Jurkat, Clone E6-1 (cell line): ENCODE results near the gene WDR49.

Source experiments
- DNase-seq: peaks from one replicate; pipeline ENCODE4 v3.0.0-alpha.2; 2011; ENCODE audit warnings: low read depth, low spot score
- H3K4me3 ChIP-seq: 2 replicates; pipeline ENCODE4 v1.5.1; 2011; ENCODE audit warnings: mild to moderate bottlenecking, low read length, control low read depth, moderate library complexity

Gene WDR49

DNA sequence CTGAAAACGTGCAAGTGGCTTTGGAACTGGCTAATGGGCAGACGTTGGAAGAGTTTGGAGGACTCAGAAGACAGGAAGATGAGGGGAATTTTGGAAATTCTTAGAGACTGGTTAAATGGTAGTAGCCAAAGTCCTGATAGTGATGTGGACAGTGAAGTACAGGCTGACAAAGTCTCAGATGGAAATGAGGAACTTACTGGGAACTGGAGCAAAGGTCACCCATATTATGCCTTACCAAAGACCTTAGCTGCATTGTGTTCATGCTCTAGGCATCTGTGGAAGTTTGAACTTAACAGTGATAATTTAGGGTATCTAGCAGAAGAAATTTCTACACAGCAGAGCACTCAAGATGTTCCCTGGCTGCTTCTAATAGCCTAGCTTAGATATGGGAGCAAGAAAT, 151.3 kb downstream of the WDR49 start:
- no peak overlapping the region for H3K4me3 ChIP-seq
- DNase-seq = no peak

DNA sequence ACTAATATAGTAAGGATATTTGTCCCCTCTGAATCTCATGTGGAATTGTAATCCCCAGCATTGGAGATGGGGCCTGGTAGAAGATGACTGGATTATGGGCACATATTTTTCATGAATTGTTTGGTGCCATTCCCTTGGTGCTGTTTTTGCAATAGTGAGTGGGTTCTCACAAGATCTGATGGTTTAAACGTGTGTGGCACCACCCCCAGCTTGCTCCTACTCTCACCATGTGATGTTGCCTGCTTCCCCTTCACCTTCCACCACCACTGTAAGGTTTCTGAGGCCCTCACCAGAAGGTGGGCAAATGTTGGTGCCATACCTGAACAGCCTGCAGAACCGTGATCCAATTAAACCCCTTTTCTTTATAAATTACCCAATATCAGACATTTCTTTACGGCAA, 151.8 kb downstream of the WDR49 start:
- no peak overlapping the region for H3K4me3 ChIP-seq
- no peak for DNase-seq

GRCh38 chr3:167497903-167498302, 155.8 kb downstream of the WDR49 start:
- no peak overlapping the region for H3K4me3 ChIP-seq
- DNase-seq = no peak

DNA sequence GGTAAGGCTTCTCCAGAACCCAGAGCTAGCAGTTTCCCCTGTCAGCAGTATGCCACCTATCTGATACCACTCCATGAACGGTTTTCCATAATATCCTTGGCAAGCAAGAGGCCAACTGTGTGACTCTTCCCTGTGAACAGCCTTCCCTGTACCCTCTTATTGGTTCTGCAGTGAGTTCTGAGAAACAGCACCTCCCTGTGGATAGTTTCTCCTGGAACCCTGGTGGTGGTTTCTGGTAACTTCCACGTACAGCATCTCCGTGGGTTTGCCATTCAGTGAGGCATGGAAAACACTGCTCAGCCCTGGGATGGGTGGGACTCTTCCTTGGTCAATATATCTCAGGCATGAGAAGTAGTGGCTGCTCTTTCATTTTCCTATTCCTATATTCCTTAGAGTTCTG, 160.5 kb downstream of the WDR49 start:
- H3K4me3 ChIP-seq = no peak overlapping the region
- DNase-seq = peak; percentile 20

- H3K4me3 ChIP-seq = no peak overlapping the region
- no peak for DNase-seq
These were observed 162.1 kb downstream of the WDR49 start for GRCh38 chr3:167491621-167492020.

GRCh38 chr3:167489571-167489970, 164.2 kb downstream of the WDR49 start:
- H3K4me3 ChIP-seq = no peak overlapping the region
- DNase-seq = no peak

GRCh38 chr3:167487556-167487955, 166.2 kb downstream of the WDR49 start:
- no peak for DNase-seq
- H3K4me3 ChIP-seq = no peak overlapping the region

- H3K4me3 ChIP-seq = no peak overlapping the region
- no peak for DNase-seq
These were observed 169.2 kb downstream of the WDR49 start for GRCh38 chr3:167484551-167484950.

- DNase-seq = no peak
- no peak overlapping the region for H3K4me3 ChIP-seq
These were observed 169.8 kb downstream of the WDR49 start for GRCh38 chr3:167483708-167484475.

GRCh38 chr3:167481164-167481563, 172.6 kb downstream of the WDR49 start:
- no peak overlapping the region for H3K4me3 ChIP-seq
- no peak for DNase-seq

- DNase-seq = no peak
- no peak overlapping the region for H3K4me3 ChIP-seq
These were observed 173.0 kb downstream of the WDR49 start for GRCh38 chr3:167480748-167481147.

- no peak for DNase-seq
- no peak within 1 kb of the TSS for H3K4me3 ChIP-seq
These were observed 179.9 kb downstream of the WDR49 start, which contains the start of gene SERPINI2 for GRCh38 chr3:167473863-167474262. SERPINI2 (minus strand) TSS chr3:167474042; CDS start chr3:167471834, 2,208 bp downstream.

DNA sequence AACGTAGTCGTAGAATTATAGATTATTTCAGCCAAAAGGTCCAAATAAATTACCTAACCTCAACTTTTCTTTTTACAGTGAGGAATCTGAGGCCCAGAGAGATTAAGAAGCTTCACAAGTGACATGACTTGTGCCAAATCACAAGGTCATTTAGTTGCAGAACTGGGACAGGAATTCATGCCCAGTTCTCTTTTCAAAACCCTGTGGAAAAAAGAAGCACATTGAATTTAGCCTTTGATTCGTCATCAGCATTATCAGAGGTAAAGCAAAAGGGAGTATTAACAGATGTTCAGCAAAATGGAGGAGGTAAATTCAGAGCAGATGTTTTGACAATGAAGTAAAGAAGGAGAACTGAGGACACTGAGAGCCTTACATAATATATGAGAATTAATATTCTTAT, 184.4 kb downstream of the WDR49 start:
- H3K4me3 ChIP-seq = no peak overlapping the region
- no peak for DNase-seq

DNA sequence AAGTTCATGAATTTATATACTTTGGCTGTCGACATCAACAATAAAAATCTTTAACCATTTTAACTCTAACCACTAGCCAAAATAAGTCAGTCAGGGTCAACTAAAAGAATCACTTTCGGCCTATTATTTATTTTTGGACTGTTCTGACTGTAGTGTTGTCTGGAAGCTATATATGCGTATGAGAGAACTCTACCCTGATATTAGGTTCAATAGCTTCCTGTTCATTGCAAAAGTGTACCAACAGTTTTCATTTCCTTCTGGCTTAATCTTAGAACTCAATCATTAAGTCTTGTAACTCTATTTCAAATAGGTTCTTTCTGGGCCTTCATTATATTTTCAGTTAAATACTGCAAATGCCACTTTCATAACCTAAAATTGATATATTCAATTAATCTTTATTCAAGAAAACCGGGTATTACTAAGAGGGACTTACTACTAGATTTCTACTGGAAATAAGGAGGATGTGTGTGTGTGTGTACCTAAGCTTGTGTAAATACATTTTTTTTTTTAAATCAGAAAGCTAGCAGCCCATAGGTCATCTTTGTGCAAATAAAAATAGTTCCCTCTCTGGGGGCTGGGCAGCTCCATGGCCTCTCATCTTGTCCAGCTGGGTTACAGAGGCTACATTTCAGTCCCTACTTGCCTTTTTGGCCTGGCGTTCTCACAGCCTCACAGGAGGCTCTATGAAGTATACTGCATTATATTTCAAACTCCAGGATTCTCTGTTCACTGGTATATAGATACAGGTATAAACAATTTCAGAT, 185.7 kb downstream of the WDR49 start:
- no peak for DNase-seq
- no peak overlapping the region for H3K4me3 ChIP-seq

- no peak for DNase-seq
- no peak overlapping the region for H3K4me3 ChIP-seq
These were observed 186.8 kb downstream of the WDR49 start for GRCh38 chr3:167466966-167467365.

DNA sequence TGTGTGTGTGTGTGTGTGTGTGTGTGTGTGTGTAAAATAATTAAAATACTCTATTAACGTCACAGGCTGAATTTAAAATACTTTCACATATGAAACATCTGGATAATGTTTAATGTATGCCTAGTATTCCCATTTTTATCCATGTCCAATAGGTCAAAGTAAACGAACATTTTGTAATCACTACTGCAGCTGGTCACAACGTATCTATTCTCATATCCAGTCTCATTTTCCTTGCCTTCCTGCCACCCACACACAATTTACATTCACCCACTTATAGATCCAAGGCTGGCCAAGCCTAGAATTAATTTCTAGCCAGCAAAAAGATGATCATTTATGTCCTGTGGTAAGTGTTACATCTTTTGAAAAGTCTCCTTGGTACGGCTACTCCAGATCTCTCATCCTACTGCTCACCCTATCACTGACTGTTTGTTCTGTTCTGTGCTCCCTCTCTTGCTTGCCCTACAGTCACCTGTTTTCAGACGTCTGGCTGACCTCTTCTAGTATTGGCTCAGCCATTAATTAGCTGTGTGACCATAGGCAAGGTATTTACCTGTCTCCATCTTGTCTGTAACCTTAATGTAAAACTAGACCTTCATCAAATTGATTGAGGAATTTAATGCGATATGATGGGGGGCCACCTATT, 197.5 kb downstream of the WDR49 start:
- H3K4me3 ChIP-seq = no peak overlapping the region
- no peak for DNase-seq

GRCh38 chr3:167453815-167454214, 199.9 kb downstream of the WDR49 start:
- no peak for DNase-seq
- no peak overlapping the region for H3K4me3 ChIP-seq

- no peak for DNase-seq
- H3K4me3 ChIP-seq = no peak overlapping the region
These were observed 202.5 kb downstream of the WDR49 start for GRCh38 chr3:167451282-167451681.

- no peak for DNase-seq
- no peak overlapping the region for H3K4me3 ChIP-seq
These were observed 203.1 kb downstream of the WDR49 start for GRCh38 chr3:167450675-167451074.

- H3K4me3 ChIP-seq = no peak overlapping the region
- DNase-seq = no peak
These were observed 203.5 kb downstream of the WDR49 start for GRCh38 chr3:167450195-167450594.
